ENCODE measurements around the gene VWA3B.

Gene VWA3B

GRCh38 chr2:98201576-98201975, 114.6 kb downstream of the VWA3B start:
- H3K4me3 ChIP-seq (ENCODE audit: low read depth in 1 of 2, low read length in 1 of 2), result no peak overlapping the region
- no peak overlapping the region for H3K27ac ChIP-seq
- peaks cover 16% of the 10 kb centered on the region for H3K27me3 ChIP-seq
- H3K36me3 ChIP-seq, result no peaks in the 10 kb centered on the region
- no peak for TF ChIP-seq CTCF (IDR thresholded peaks at IDR 0.05)
- no peaks in the 10 kb centered on the region for H3K4me1 ChIP-seq (ENCODE audit: control insufficient read depth in 1 of 2, insufficient read depth in 1 of 2, low read depth in 1 of 2, low read length in 1 of 2)
- H3K9me3 ChIP-seq, result no peaks in the 10 kb centered on the region

DNA sequence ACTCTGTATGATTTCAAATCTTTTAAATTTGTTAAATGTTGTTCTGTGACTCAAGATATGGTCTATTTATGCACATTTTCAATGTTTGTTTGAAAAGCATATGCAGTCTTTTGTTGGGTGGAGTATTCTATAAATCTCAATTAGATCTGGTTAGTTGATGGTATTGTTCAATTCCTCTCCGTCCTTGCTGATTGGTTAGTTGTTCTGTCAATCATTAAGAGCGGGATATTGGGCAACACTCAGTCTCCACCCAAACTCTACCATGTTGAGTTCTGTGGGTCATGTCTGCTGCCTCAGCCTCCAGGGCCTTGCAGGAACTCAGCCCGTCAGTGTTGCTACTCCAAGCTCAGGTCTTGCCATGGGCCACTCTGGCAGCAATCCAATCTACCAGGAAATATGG, 118.9 kb downstream of the VWA3B start:
- TF ChIP-seq CTCF (IDR thresholded peaks at IDR 0.05), result no peak
- Histone ChIP-seq H3K27ac (no peak overlapping the region), H3K4me3 (ENCODE audit: low read depth in 1 of 2, low read length in 1 of 2) (no peak overlapping the region), H3K9me3 (no peaks in the 10 kb centered on the region), H3K27me3 (peaks cover 11% of the 10 kb centered on the region), H3K4me1 (ENCODE audit: control insufficient read depth in 1 of 2, insufficient read depth in 1 of 2, low read depth in 1 of 2, low read length in 1 of 2) (no peaks in the 10 kb centered on the region), H3K36me3 (no peaks in the 10 kb centered on the region)

- H3K36me3 ChIP-seq, result no peaks in the 10 kb centered on the region
- no peaks in the 10 kb centered on the region for H3K4me1 ChIP-seq (ENCODE audit: control insufficient read depth in 1 of 2, insufficient read depth in 1 of 2, low read depth in 1 of 2, low read length in 1 of 2)
- no peak for TF ChIP-seq CTCF (IDR thresholded peaks at IDR 0.05)
- no peak overlapping the region for H3K27ac ChIP-seq
- H3K4me3 ChIP-seq (ENCODE audit: low read depth in 1 of 2, low read length in 1 of 2), result no peak overlapping the region
- H3K9me3 ChIP-seq, result no peaks in the 10 kb centered on the region
- H3K27me3 ChIP-seq, result peaks cover 41% of the 10 kb centered on the region
Measured at GRCh38 chr2:98212092-98213000, 125.4 kb downstream of the VWA3B start.

GRCh38 chr2:98216616-98217015, 129.6 kb downstream of the VWA3B start:
- H3K4me1 ChIP-seq (ENCODE audit: control insufficient read depth in 1 of 2, insufficient read depth in 1 of 2, low read depth in 1 of 2, low read length in 1 of 2), result no peaks in the 10 kb centered on the region
- H3K4me3 ChIP-seq (ENCODE audit: low read depth in 1 of 2, low read length in 1 of 2), result no peak overlapping the region
- TF ChIP-seq CTCF (IDR thresholded peaks at IDR 0.05), result no peak
- no peaks in the 10 kb centered on the region for H3K36me3 ChIP-seq
- H3K9me3 ChIP-seq, result no peaks in the 10 kb centered on the region
- peaks cover 23% of the 10 kb centered on the region for H3K27me3 ChIP-seq
- no peak overlapping the region for H3K27ac ChIP-seq

DNA sequence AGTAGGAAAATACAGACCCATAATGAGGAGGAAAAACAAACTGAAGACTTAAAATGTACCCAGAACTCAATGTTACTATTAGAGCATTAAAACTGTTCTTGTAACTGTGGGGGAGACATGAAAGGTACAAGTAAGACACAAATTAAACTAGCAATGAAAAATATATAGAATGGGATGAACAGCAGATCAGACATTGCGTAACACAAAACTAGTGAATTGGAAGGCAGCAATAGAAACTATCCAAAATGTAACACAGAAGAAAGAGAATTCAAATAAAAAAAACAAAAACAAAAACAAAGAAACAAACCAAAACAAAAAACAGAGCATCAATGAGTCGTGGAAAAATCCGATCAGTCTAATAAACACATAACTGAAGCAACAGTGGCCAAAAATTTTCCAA, 132.2 kb downstream of the VWA3B start:
- Histone ChIP-seq H3K9me3 (no peaks in the 10 kb centered on the region), H3K4me1 (ENCODE audit: control insufficient read depth in 1 of 2, insufficient read depth in 1 of 2, low read depth in 1 of 2, low read length in 1 of 2) (no peaks in the 10 kb centered on the region), H3K36me3 (no peaks in the 10 kb centered on the region), H3K4me3 (ENCODE audit: low read depth in 1 of 2, low read length in 1 of 2) (no peak overlapping the region), H3K27ac (no peak overlapping the region), H3K27me3 (peaks cover 10% of the 10 kb centered on the region)
- no peak for TF ChIP-seq CTCF (IDR thresholded peaks at IDR 0.05)

Measured in neutrophil (primary cell).